CD4-positive, alpha-beta T cell (primary cell): ENCODE data around the gene C1orf105. TPM values are rescaled to one million over a fixed set of nuclear protein-coding genes. Genes with fewer than 3 reads are reported as not detected.
"Not testable (repeated sequence)": the region's sequence is repeated elsewhere in the genome, so short reads cannot be mapped to it uniquely, and the experiment has no call there.

Source experiments
- ATAC-seq: fragments of 200-7000 bp; cut with Tn5 transposase; one replicate; pipeline ENCODE4 v1.10.0; 2022; ENCODE audit warnings: mild to moderate bottlenecking; ENCODE audit not compliant: poor library complexity
- CTCF ChIA-PET: fragments of 350-600 bp; sonication (Branson Sonifier 250); formaldehyde crosslinking; loops from one replicate; lab custom pipeline; 2021; ENCODE audit warnings: antibody characterized with exemption, inconsistent platforms; lab: Charles Lee
- POLR2A ChIA-PET: fragments of 350-600 bp; sonication (Branson Sonifier 250); formaldehyde crosslinking; loops from one replicate; lab custom pipeline; 2021; ENCODE audit warnings: antibody characterized with exemption, inconsistent platforms; lab: Charles Lee
- DNase-seq, 14 experiments: peaks; one replicate each; pipeline ENCODE4 v3.0.0-alpha.2; 2013 to 2020; ENCODE audit warnings: mixed read lengths in 2 of 14
- H3K27ac ChIP-seq, 2 donors: one replicate each; pipeline versions ENCODE4 v1.5.1 to v1.7.0; 2013; ENCODE audit warnings: low read length in 2 of 2, low read depth in 1 of 2, mild to moderate bottlenecking in 1 of 2
- H3K27me3 ChIP-seq, 2 experiments: 1 replicate in 1 of 2; 2 replicates in 1 of 2; pipeline versions ENCODE4 v1.6.1 to v1.7.0; 2013; ENCODE audit warnings: low read length in 2 of 2, control low read depth in 1 of 2, mild to moderate bottlenecking in 1 of 2, moderate library complexity in 1 of 2; ENCODE audit not compliant: insufficient read depth in 2 of 2, control insufficient read depth in 1 of 2
- H3K36me3 ChIP-seq: one replicate; pipeline ENCODE4 v1.6.1; 2013; ENCODE audit warnings: low read length, control low read depth; ENCODE audit not compliant: insufficient read depth
- H3K4me1 ChIP-seq: one replicate; pipeline ENCODE4 v1.6.1; 2013; ENCODE audit warnings: low read length, control low read depth; ENCODE audit not compliant: insufficient read depth
- H3K4me3 ChIP-seq: one replicate; pipeline ENCODE4 v1.5.1; 2013; ENCODE audit warnings: mild to moderate bottlenecking, low read length, moderate library complexity
- H3K9me3 ChIP-seq, 2 experiments: 1 replicate in 1 of 2; 2 replicates in 1 of 2; pipeline versions ENCODE4 v1.6.1 to v1.7.0; 2013; ENCODE audit warnings: low read length in 2 of 2, mild to moderate bottlenecking in 2 of 2, control low read depth in 1 of 2, moderate library complexity in 1 of 2; ENCODE audit not compliant: control insufficient read depth in 1 of 2, insufficient read depth in 1 of 2
- H3K27ac Mint-ChIP-seq: one replicate; pipeline ENCODE4 v1.8.0; 2020; ENCODE audit warnings: mixed read lengths
- H3K27me3 Mint-ChIP-seq: one replicate; pipeline ENCODE4 v1.8.0; 2021; ENCODE audit warnings: mixed read lengths
- H3K36me3 Mint-ChIP-seq: one replicate; pipeline ENCODE4 v1.8.0; 2021; ENCODE audit warnings: low read depth, mixed read lengths
- H3K4me1 Mint-ChIP-seq: one replicate; pipeline ENCODE4 v1.8.0; 2021; ENCODE audit warnings: low read depth, mixed read lengths
- H3K4me3 Mint-ChIP-seq: one replicate; pipeline ENCODE4 v1.8.0; 2020; ENCODE audit warnings: mild to moderate bottlenecking, mixed read lengths
- H3K9me3 Mint-ChIP-seq: one replicate; pipeline ENCODE4 v1.8.0; 2020; ENCODE audit warnings: mixed read lengths
- CTCF ChIP-seq: fragments of 200-600 bp; IDR thresholded peaks from one replicate; pipeline ENCODE4 v1.8.0; 2022; ENCODE audit warnings: antibody characterized with exemption, mild to moderate bottlenecking
- intact Hi-C, 2 experiments: fragments of 100-400 bp; cut with DNase I in 1 of 2; cut with micrococcal nuclease in 1 of 2; formaldehyde crosslinking; loops; one replicate each; pipeline versions ENCODE4 v1.15.1 to v1.9.0; 2023 to 2025; cut with DNase I, micrococcal nuclease
- total RNA-seq, 174 experiments: library from RNA in 2 of 174; stranded (reverse) in 2 of 174; gene quantifications; one replicate each; pipeline ENCODE4 v1.2.3 and lab custom pipeline; 2021 to 2026

C1orf105 gene
- total RNA-seq, 2 experiments from 2014 or later: not detected

DNA sequence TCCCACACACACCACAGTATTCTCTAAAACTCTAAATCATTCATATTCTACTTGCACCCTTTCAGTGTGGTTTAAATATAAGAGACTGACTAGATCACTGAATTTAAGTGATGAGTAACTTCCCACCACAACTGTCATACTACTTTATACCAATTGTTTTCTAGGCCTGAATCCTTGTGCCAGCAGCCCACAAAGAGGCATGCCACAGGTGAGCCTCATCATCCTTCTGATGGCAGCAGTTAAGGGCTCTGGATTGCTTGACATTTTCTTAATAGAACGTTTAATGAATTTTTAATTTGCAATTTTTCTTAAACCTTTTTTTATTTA lies 9.6 kb downstream of the C1orf105 start:
- Histone ChIP-seq H3K36me3 (no peaks in the 10 kb centered on the region), H3K27me3 (no peaks in the 10 kb centered on the region), H3K27ac (no peak overlapping the region), H3K4me1 (peaks cover 39% of the 10 kb centered on the region), H3K4me3 (no peak overlapping the region), H3K9me3 (no peaks in the 10 kb centered on the region)
- intact Hi-C loops: loop anchor here in 1 of 2 experiments (5.0 kb wide), 1 partner anchor 428 kb away; no protein-coding TSS in a partner anchor
- TF ChIP-seq CTCF: no peak
- Mint-ChIP-seq H3K27me3 (no peaks in the 10 kb centered on the region), H3K27ac (peak overlapping the region; percentile 75), H3K36me3 (peaks cover 12% of the 10 kb centered on the region), H3K9me3 (no peaks in the 10 kb centered on the region), H3K4me3 (no peak overlapping the region), H3K4me1 (peaks cover 40% of the 10 kb centered on the region)
- ChIA-PET POLR2A (interaction anchor here (0.7 to 3.9 kb wide), 7 partner anchors 10 to 290 kb away, joined by 3 to 25 read pairs (median 3); partner anchors contain the start of genes PIGC and SUCO), CTCF (interaction anchor here (0.9 to 1.9 kb wide), 7 partner anchors 9 to 290 kb away, joined by 3 to 7 read pairs (median 4); partner anchors contain the start of gene PIGC)
- DNase-seq (no peak), ATAC-seq (no peak)

GRCh38 chr1:172431204-172431603 lies 10.7 kb downstream of the C1orf105 start:
- Mint-ChIP-seq H3K4me1 (peaks cover 40% of the 10 kb centered on the region), H3K36me3 (peaks cover 19% of the 10 kb centered on the region), H3K4me3 (peak overlapping the region; percentile 52), H3K27ac (peak overlapping the region; percentile 85), H3K9me3 (no peaks in the 10 kb centered on the region), H3K27me3 (no peaks in the 10 kb centered on the region)
- Histone ChIP-seq H3K4me1 (peaks cover 39% of the 10 kb centered on the region), H3K27me3 (no peaks in the 10 kb centered on the region), H3K9me3 (no peaks in the 10 kb centered on the region), H3K36me3 (no peaks in the 10 kb centered on the region), H3K4me3 (no peak overlapping the region), H3K27ac (peak overlapping the region; percentile 23 to 47)
- intact Hi-C loops: loop anchor here in 1 of 2 experiments (5.0 kb wide), 1 partner anchor 429 kb away; no protein-coding TSS in a partner anchor
- CTCF ChIA-PET: interaction anchor here (0.9 to 1.4 kb wide), 4 partner anchors 11 to 429 kb away, joined by 3 read pairs; partner anchors contain the start of gene PIGC
- POLR2A ChIA-PET: interaction anchor here (0.8 to 3.0 kb wide), 8 partner anchors 11 to 1438 kb away, joined by 3 to 43 read pairs (median 4); partner anchors contain the start of genes DNM3, PIGC, SUCO and ZBTB37
- DNase-seq (no peak), ATAC-seq (no peak)
- TF ChIP-seq CTCF: no peak

DNA sequence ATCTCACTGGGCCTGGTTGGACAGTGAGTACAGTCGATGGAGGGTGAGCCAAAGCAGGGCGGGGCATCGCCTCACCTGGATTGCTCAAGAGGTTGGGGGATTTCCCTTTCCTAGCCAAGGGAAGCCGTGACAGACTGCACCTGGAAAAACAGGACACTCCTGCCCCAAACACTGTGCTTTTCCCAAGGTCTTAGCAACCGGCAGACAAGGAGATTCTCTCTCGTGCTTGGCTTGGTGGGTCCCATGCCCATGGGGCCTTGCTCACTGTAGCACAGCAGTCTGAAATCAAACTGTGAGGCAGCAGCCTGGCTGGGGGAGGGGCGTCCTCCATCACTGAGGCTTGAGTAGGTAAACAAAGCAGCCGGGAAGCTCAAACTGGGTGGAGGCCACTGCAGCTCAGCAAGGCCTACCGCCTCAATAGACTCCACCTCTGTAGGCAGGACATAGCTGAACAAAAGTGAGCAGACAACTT lies 11.3 kb downstream of the C1orf105 start:
- Histone ChIP-seq H3K4me3 (no peak overlapping the region), H3K4me1 (peaks cover 39% of the 10 kb centered on the region)
- ATAC-seq: peak; percentile 68

GRCh38 chr1:172437183-172437582 lies 16.7 kb downstream of the C1orf105 start:
- H3K27me3 ChIP-seq, intact Hi-C loops, ATAC-seq, H3K9me3 ChIP-seq, H3K27ac ChIP-seq, CTCF ChIA-PET, H3K27me3 Mint-ChIP-seq, POLR2A ChIA-PET, H3K9me3 Mint-ChIP-seq, H3K4me3 Mint-ChIP-seq, H3K27ac Mint-ChIP-seq, H3K4me3 ChIP-seq, DNase-seq: not testable (repeated sequence)
- H3K4me1 Mint-ChIP-seq: peaks cover 44% of the 10 kb centered on the region
- H3K4me1 ChIP-seq: peaks cover 11% of the 10 kb centered on the region
- peaks cover 13% of the 10 kb centered on the region for H3K36me3 ChIP-seq
- H3K36me3 Mint-ChIP-seq: peaks cover 47% of the 10 kb centered on the region

More for the DNA sequence above, 11.3 kb downstream of the C1orf105 start:
- Mint-ChIP-seq H3K27ac (peak overlapping the region; percentile 85), H3K36me3 (peaks cover 19% of the 10 kb centered on the region), H3K27me3 (no peaks in the 10 kb centered on the region), H3K9me3 (no peaks in the 10 kb centered on the region), H3K4me3 (peak overlapping the region; percentile 52), H3K4me1 (peaks cover 40% of the 10 kb centered on the region)
- intact Hi-C loops: loop anchor here in 1 of 2 experiments (5.0 kb wide), 1 partner anchor 429 kb away; no protein-coding TSS in a partner anchor
- Histone ChIP-seq H3K27me3 (no peaks in the 10 kb centered on the region), H3K9me3 (no peaks in the 10 kb centered on the region), H3K27ac (peak overlapping the region; percentile 23 to 47), H3K36me3 (no peaks in the 10 kb centered on the region)
- no peak for TF ChIP-seq CTCF
- ChIA-PET POLR2A (interaction anchor here (0.8 to 3.0 kb wide), 10 partner anchors 10 to 1437 kb away, joined by 3 to 43 read pairs (median 4); partner anchors contain the start of genes C1orf105, DNM3, METTL13 and PIGC), CTCF (interaction anchor here (0.9 to 1.7 kb wide), 6 partner anchors 10 to 429 kb away, joined by 3 to 6 read pairs (median 3); partner anchors contain the start of gene PIGC)
- peak in 13 of 14 experiments; percentile 30 to 75 (median 53) for DNase-seq
